Uterus (tissue), 4 donors: ENCODE measurements around the gene STARD7. TPM values are rescaled to one million over a fixed set of nuclear protein-coding genes. Genes with fewer than 3 reads are reported as not detected.

ENCODE experiments used
- DNase-seq, 2 donors: peaks; one replicate each; pipeline ENCODE4 v3.0.0-alpha.2; 2019 to 2020
- H3K27ac ChIP-seq, 2 donors: fragments of 200-600 bp; sonication (generic); 1 replicate in 1 of 2; 2 replicates in 1 of 2; pipeline ENCODE4 v1.5.1; 2016 to 2018
- H3K27me3 ChIP-seq, 2 donors: fragments of 200-600 bp; sonication (generic); one replicate each; pipeline ENCODE4 v1.5.1; 2018 to 2019; ENCODE audit warnings: control low read depth in 1 of 2
- H3K36me3 ChIP-seq, 2 donors: fragments of 200-600 bp; sonication (generic); one replicate each; pipeline ENCODE4 v1.5.1; 2019; ENCODE audit warnings: control low read depth in 1 of 2
- H3K4me1 ChIP-seq, 2 donors: fragments of 200-600 bp; sonication (generic); one replicate each; pipeline ENCODE4 v1.5.1; 2018 to 2019; ENCODE audit warnings: control low read depth in 1 of 2
- H3K4me3 ChIP-seq, 2 donors: fragments of 200-600 bp; sonication (generic); 1 replicate in 1 of 2; 2 replicates in 1 of 2; pipeline ENCODE4 v1.5.1; 2018 to 2019; ENCODE audit warnings: mild to moderate bottlenecking in 1 of 2
- H3K9me3 ChIP-seq, 2 donors: fragments of 200-600 bp; sonication (generic); one replicate each; pipeline ENCODE4 v1.5.1; 2019; ENCODE audit warnings: control low read depth in 1 of 2
- CTCF ChIP-seq, 4 experiments: fragments of 200-600 bp in 2 of 4; fragments of 450-650 bp in 2 of 4; sonication (generic) in 2 of 4; IDR thresholded peaks; one replicate each; pipeline ENCODE4 v1.5.1; 2016 to 2019; ENCODE audit warnings: antibody characterized with exemption in 4 of 4, mild to moderate bottlenecking in 2 of 4, moderate library complexity in 1 of 4
- POLR2A ChIP-seq, 2 donors: fragments of 450-650 bp; IDR thresholded peaks; one replicate each; pipeline ENCODE4 v1.6.1; 2016; ENCODE audit warnings: antibody characterized with exemption in 2 of 2, mild to moderate bottlenecking in 1 of 2, moderate library complexity in 1 of 2
- intact Hi-C: fragments of 100-400 bp; cut with DNase I; formaldehyde crosslinking; loops from one replicate; pipeline ENCODE4 v1.15.1; 2023; ENCODE audit warnings: low total_unique reads
- total RNA-seq, 4 donors: library from RNA; depleted of rRNA in 3 of 4; stranded (reverse); fragments of >200 nt in 3 of 4; gene quantifications; one replicate each; pipeline versions ENCODE4 v1.1.0 to v1.2.4, GENCODE V29; 2014 to 2023
- donor health status: DM: yes; HTN: yes; CAD: no.

Gene STARD7
- total RNA-seq, 4 donors from 2014 or later = 53.5 to 128 (median 76.4) TPM

DNA sequence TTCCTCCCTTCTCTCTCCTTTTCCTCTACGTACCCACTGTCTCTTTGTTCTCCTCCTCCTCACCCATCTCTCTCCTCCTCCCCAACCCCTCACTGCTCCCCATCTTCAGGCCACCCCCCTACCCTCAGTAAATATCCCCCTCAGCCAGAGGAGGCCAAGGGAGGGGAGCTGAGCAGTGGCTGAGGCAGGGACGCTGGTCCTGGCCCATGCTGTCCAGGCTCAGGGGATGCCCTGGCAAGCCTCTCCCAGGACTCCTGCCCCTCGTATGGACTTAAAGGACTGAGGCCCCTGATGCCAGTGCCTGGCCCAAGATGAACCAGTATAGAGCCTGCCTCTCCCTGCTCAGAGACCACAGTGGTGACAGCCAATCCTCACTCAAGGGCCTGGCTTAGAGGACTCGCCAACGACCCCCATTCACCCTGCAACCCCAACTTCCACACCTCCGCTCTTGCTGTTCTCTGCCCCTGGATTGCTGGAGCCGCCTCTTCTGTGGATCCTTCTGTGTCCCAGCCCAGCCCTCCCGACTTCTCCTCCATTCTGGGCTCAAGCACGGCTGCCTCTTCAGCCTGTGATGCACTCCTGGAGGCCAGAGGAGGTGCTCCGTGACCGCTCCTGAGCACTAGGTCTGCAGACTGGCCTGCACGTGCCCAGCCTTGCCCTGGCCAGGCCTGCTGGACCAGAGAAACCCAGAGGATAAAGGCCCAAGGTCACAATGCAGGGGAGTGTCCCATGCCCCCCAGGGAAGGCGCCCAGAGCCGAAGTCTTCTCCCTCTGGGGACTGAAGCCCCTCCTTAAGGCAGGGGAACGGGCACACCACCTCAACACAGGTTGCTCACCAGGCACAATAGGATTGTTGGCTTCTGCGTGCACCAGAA is 53.9 kb downstream of the STARD7 start:
- no peaks in the 10 kb centered on the region for H3K27me3 ChIP-seq
- no peaks in the 10 kb centered on the region for H3K4me1 ChIP-seq
- intact Hi-C loops = no loop called here
- H3K27ac ChIP-seq = no peak overlapping the region
- H3K9me3 ChIP-seq = no peaks in the 10 kb centered on the region
- H3K4me3 ChIP-seq = no peak overlapping the region
- TF ChIP-seq CTCF (IDR thresholded peaks at IDR 0.05) (no peak), POLR2A (IDR thresholded peaks at IDR 0.05) (no peak)
- no peaks in the 10 kb centered on the region for H3K36me3 ChIP-seq
- DNase-seq = no peak

- Histone ChIP-seq H3K4me1 (no peaks in the 10 kb centered on the region), H3K4me3 (no peak overlapping the region), H3K27ac (no peak overlapping the region), H3K27me3 (no peaks in the 10 kb centered on the region), H3K36me3 (no peaks in the 10 kb centered on the region), H3K9me3 (no peaks in the 10 kb centered on the region)
- intact Hi-C loops = no loop called here
- TF ChIP-seq CTCF (IDR thresholded peaks at IDR 0.05) (no peak), POLR2A (IDR thresholded peaks at IDR 0.05) (no peak)
- DNase-seq = no peak
Measured at GRCh38 chr2:96153991-96154431, 54.6 kb downstream of the STARD7 start.

- no peaks in the 10 kb centered on the region for H3K4me1 ChIP-seq
- no peaks in the 10 kb centered on the region for H3K9me3 ChIP-seq
- no peaks in the 10 kb centered on the region for H3K27me3 ChIP-seq
- DNase-seq = peak in 1 of 2 donors; percentile 6
- no peaks in the 10 kb centered on the region for H3K36me3 ChIP-seq
- H3K4me3 ChIP-seq = no peak overlapping the region
- no peak for TF ChIP-seq CTCF (IDR thresholded peaks at IDR 0.05)
- TF ChIP-seq POLR2A (IDR thresholded peaks at IDR 0.05) = no peak
- intact Hi-C loops = no loop called here
- H3K27ac ChIP-seq = no peak overlapping the region
Measured at GRCh38 chr2:96153291-96153713, 55.3 kb downstream of the STARD7 start.

- Histone ChIP-seq H3K36me3 (no peaks in the 10 kb centered on the region), H3K9me3 (no peaks in the 10 kb centered on the region), H3K4me1 (no peaks in the 10 kb centered on the region), H3K27me3 (no peaks in the 10 kb centered on the region), H3K27ac (no peak overlapping the region), H3K4me3 (no peak overlapping the region)
- intact Hi-C loops = no loop called here
- no peak for DNase-seq
- no peak for TF ChIP-seq CTCF (IDR thresholded peaks at IDR 0.05)
- TF ChIP-seq POLR2A (IDR thresholded peaks at IDR 0.05) = no peak
Measured at GRCh38 chr2:96152304-96153161, 56.1 kb downstream of the STARD7 start.
